GM12878 (cell line): Measurements from ENCODE around the gene FRK. TPM values are rescaled to one million over a fixed set of nuclear protein-coding genes. Genes with fewer than 3 reads are reported as not detected.
A peak's percentile ranks its signal among the peaks of the same experiment; 100 is the strongest.

Experiments used
- ATAC-seq: fragments of 200-7000 bp; cut with Tn5 transposase; 3 replicates; pipeline ENCODE4 v1.9.1; 2020; ENCODE audit warnings: mild to moderate bottlenecking, moderate library complexity
- BruUV-seq: library from RNA; stranded (reverse); fragments of 400-500 nt; replicated peaks from 2 replicates; lab custom pipeline; 2021; lab: Mats Ljungman, UMichigan
- CTCF ChIA-PET: fragments of 300-600 bp; sonication (Branson Sonifier 250); formaldehyde crosslinking; extraction: SDS; loops from one replicate; lab custom pipeline; 2021; ENCODE audit warnings: inconsistent platforms; lab: Yijun Ruan, JAX
- POLR2A ChIA-PET: fragments of 350-600 bp; formaldehyde crosslinking; extraction: SDS; loops from one replicate; lab custom pipeline; 2021; ENCODE audit warnings: inconsistent platforms; lab: Charles Lee
- RAD21 ChIA-PET: fragments of 300-600 bp; sonication (Branson Sonifier 250); formaldehyde crosslinking; loops from one replicate; lab custom pipeline; 2023; ENCODE audit warnings: antibody characterized with exemption; ENCODE audit not compliant: unreplicated experiment; lab: Charles Lee
- SMC1A ChIA-PET: fragments of 300-600 bp; sonication (Branson Sonifier 250); formaldehyde crosslinking; loops from one replicate; lab custom pipeline; 2023; ENCODE audit not compliant: unreplicated experiment, uncharacterized antibody; lab: Charles Lee
- DNase-seq: peaks from one replicate; pipeline ENCODE4 v3.0.0-alpha.2; 2011; ENCODE audit warnings: low read depth, low spot score
- FAIRE-seq: peaks from 3 replicates; lab custom pipeline; 2011; peaks lifted over from hg19 to GRCh38; lab: Jason Lieb, UNC
- H2AFZ ChIP-seq: 2 replicates; pipeline ENCODE4 v1.6.0; 2011; ENCODE audit warnings: low read depth, low read length, control low read depth; ENCODE audit not compliant: control insufficient read depth
- H3K27ac ChIP-seq: 2 replicates; pipeline ENCODE4 v1.5.1; 2011; ENCODE audit warnings: control low read depth; ENCODE audit not compliant: control insufficient read depth, insufficient read depth
- H3K27me3 ChIP-seq, 2 experiments: replicated peaks in 1 of 2; 2 replicates each; pipeline versions ENCODE4 v1.6.0 to v1.6.1; 2011; ENCODE audit warnings: low read length in 1 of 2; ENCODE audit not compliant: control insufficient read depth in 2 of 2, insufficient read depth in 2 of 2
- H3K36me3 ChIP-seq, 2 experiments: 2 replicates each; pipeline ENCODE4 v1.5.1; 2011; ENCODE audit warnings: low read length in 1 of 2; ENCODE audit not compliant: control insufficient read depth in 2 of 2, insufficient read depth in 2 of 2
- H3K4me1 ChIP-seq: 2 replicates; pipeline ENCODE4 v1.6.1; 2011; ENCODE audit warnings: mild to moderate bottlenecking, low read length, moderate library complexity, mixed read lengths; ENCODE audit not compliant: control insufficient read depth, insufficient read depth
- H3K4me2 ChIP-seq: 2 replicates; pipeline ENCODE4 v1.6.0; 2011; ENCODE audit warnings: control low read depth; ENCODE audit not compliant: control insufficient read depth, insufficient read depth
- H3K4me3 ChIP-seq: fragments of 200-600 bp; sonication (generic); 2 replicates; pipeline ENCODE4 v1.5.1; 2016
- H3K79me2 ChIP-seq: 2 replicates; pipeline ENCODE4 v1.6.0; 2011; ENCODE audit warnings: low read length; ENCODE audit not compliant: control insufficient read depth, insufficient read depth
- H3K9ac ChIP-seq: 2 replicates; pipeline ENCODE4 v1.8.0; 2011; ENCODE audit warnings: low read length, control low read depth, mixed read lengths; ENCODE audit not compliant: control insufficient read depth, insufficient read depth
- H3K9me3 ChIP-seq: replicated peaks from 3 replicates; pipeline ENCODE4 v1.5.1; 2011; ENCODE audit warnings: mild to moderate bottlenecking, low read length; ENCODE audit not compliant: control insufficient read depth, insufficient read depth
- H4K20me1 ChIP-seq: 2 replicates; pipeline ENCODE4 v1.6.0; 2011; ENCODE audit not compliant: control insufficient read depth, insufficient read depth
- CTCF ChIP-seq, 3 experiments: IDR thresholded peaks in 2 of 3; conservative IDR thresholded peaks in 1 of 3; 2 replicates each; pipeline ENCODE4 v1.5.1; 2011; ENCODE audit warnings: low read depth in 3 of 3, low read length in 3 of 3, mild to moderate bottlenecking in 3 of 3, control low read depth in 2 of 3, moderate library complexity in 2 of 3, inconsistent platforms in 1 of 3, mixed read lengths in 1 of 3; ENCODE audit not compliant: control insufficient read depth in 2 of 3, insufficient read depth in 1 of 3; ENCODE audit errors: extremely low read depth in 1 of 3
- RAD21 ChIP-seq: IDR thresholded peaks from 2 replicates; pipeline ENCODE4 v1.6.1; 2011; ENCODE audit warnings: mild to moderate bottlenecking, low read depth, low read length, moderate library complexity; ENCODE audit not compliant: insufficient read depth
- SMC3 ChIP-seq: IDR thresholded peaks from 2 replicates; pipeline ENCODE4 v1.6.1; 2011; ENCODE audit warnings: low read length, improper control_type of control experiment, borderline replicate concordance
- ZNF217 ChIP-seq: fragments of 450-650 bp; IDR thresholded peaks from 2 replicates; pipeline ENCODE4 v1.6.1; 2017; ENCODE audit warnings: antibody characterized with exemption, mild to moderate bottlenecking
- WGBS: methylation state at CpG from one replicate; pipeline ENCODE4 v1.1.6; 2016; ENCODE audit warnings: low lambda C conversion rate; ENCODE audit not compliant: insufficient replicate concordance, insufficient coverage; ENCODE audit errors: missing lambda C conversion rate; 5-methylcytosine and 5-hydroxymethylcytosine counted together
- in situ Hi-C: fragments of 300-500 bp; cut with MboI; formaldehyde crosslinking; loops from 9 replicates; pipeline ENCODE4 v1.14.3; 2018; ENCODE audit warnings: mixed read lengths
- intact Hi-C: fragments of 100-400 bp; cut with micrococcal nuclease; formaldehyde crosslinking; loops from one replicate; pipeline ENCODE4 v1.14.2; 2022; ENCODE audit not compliant: unreplicated experiment
- polyA plus RNA-seq, 11 experiments: library from polyadenylated mRNA; depleted of rRNA in 4 of 11; unstranded in 6 of 11; stranded (reverse) in 5 of 11; fragments of >200 nt; fragmentation: Nextera tagmentation in 4 of 11; fragmentation: Illumina TruSeq in 1 of 11; extraction: Ambion mirVana in 4 of 11; extraction: Trizol in 1 of 11; gene quantifications; 1 replicate in 1 of 11; 2 replicates in 10 of 11; pipeline versions ENCODE4 v1.2.1 to v1.2.3, GENCODE V29; 2011 to 2016; ENCODE audit warnings: inconsistent platforms in 2 of 11, missing spikeins in 2 of 11, low read depth in 1 of 11
- total RNA-seq, 4 experiments: library from RNA; depleted of rRNA in 3 of 4; stranded (reverse); fragments of >200 nt in 3 of 4; fragmentation: Illumina TruSeq in 1 of 4; extraction: Trizol in 1 of 4; gene quantifications; 2 replicates each; pipeline versions ENCODE4 v1.2.1 to v1.2.3, GENCODE V29; 2013 to 2021

FRK gene
- total and polyA plus RNA-seq, 10 of the 15 experiments (the other 5 are each of a cell fraction or from before 2014, with no cell fraction given), result 0.29 to 2.4 (median 1.2) TPM

GRCh38 chr6:115972679-115973078 is 88.0 kb downstream of the FRK start:
- ATAC-seq (peak; percentile 75), DNase-seq (no peak), FAIRE-seq (peak; percentile 72)
- in situ Hi-C loops (no loop called here), intact Hi-C loops (no loop called here)
- Histone ChIP-seq H3K9ac (no peak overlapping the region), H3K79me2 (no peaks in the 10 kb centered on the region), H3K9me3 (no peaks in the 10 kb centered on the region), H4K20me1 (no peaks in the 10 kb centered on the region), H3K27me3 (no peaks in the 10 kb centered on the region), H3K4me3 (no peak overlapping the region), H3K36me3 (no peaks in the 10 kb centered on the region), H3K4me2 (no peak overlapping the region), H3K4me1 (no peaks in the 10 kb centered on the region)
- ChIA-PET RAD21 (interaction anchor here (1.2 kb wide), 2 partner anchors 124 to 140 kb away, joined by 3 to 5 read pairs; no protein-coding TSS in a partner anchor), SMC1A (interaction anchor here (1.4 to 2.9 kb wide), 4 partner anchors 9 to 124 kb away, joined by 4 to 10 read pairs (median 5); no protein-coding TSS in a partner anchor), POLR2A (interaction anchor here (0.8 kb wide), 1 partner anchor 36 kb away, joined by 3 read pairs; no protein-coding TSS in a partner anchor), CTCF (interaction anchor here (0.8 to 2.5 kb wide), 10 partner anchors 10 to 238 kb away, joined by 3 to 11 read pairs (median 4); no protein-coding TSS in a partner anchor)
- 75% methylated on average over 2 of the region's 2 CpGs for WGBS
- TF ChIP-seq RAD21 (peak; percentile 25; the same call in 1 of the 2 replicates), ZNF217 (no peak), SMC3 (peak; percentile 10; the same call in 1 of the 2 replicates), CTCF (IDR thresholded peaks at IDR 0.05 in 2 of 3, conservative IDR thresholded peaks at IDR 0.05 in 1 of 3; ENCODE audit: control insufficient read depth in 2 of 3, extremely low read depth in 1 of 3, insufficient read depth in 1 of 3, low read depth in 3 of 3, low read length in 3 of 3) (peak in 1 of 3 experiments; percentile 3; a peak in 1 of 6 replicates)
- TF ChIP-seq, all 136 proteins: peak for 3
- no TSS peak for BruUV-seq
- no peak overlapping the region for H3K27ac ChIP-seq
- no peak overlapping the region for H2AFZ ChIP-seq
